ENCODE results near the gene USH1G.

DNA sequence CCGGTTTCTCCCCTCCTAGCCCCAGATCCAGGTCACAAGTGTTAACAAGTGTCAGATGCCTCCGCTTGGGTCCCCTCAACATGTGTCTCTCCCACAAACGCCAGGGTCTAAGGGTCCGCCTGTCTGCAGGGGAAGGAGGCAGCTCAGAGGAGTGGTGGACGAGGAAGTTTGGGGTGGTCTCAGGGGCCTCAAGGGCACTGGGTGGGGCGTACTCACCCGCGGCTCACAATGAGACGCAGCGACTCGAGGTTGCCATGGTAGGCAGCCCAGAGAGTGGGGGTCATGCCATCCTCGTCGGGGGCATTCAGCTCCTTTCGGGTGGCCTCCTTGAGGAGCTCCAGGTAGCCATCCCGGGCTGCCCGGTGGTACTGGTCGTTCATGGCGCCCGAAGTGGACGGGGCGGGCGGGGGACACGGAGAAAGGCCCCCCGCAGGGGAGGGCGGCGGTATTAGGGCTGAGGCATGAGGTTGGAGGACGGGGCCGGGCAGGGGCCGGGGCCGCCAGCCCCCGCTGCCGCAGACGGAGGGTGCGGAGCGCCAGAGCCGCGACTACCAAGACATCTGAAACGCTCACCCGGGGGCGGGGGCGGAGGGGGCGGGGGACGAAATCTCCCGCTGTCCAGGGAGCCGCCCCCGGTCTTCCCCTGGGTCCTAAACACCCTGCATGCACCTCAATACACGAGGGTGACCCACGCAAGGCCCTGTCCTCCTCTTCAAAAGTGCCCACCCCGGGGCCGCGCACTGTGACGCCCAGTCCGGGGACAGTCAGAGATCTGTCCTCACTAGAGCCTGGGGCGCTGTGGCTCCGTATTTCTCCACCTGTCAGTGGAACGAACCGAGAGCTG is at the start of gene USH1G:
- TF ChIP-seq, protein P1, sequence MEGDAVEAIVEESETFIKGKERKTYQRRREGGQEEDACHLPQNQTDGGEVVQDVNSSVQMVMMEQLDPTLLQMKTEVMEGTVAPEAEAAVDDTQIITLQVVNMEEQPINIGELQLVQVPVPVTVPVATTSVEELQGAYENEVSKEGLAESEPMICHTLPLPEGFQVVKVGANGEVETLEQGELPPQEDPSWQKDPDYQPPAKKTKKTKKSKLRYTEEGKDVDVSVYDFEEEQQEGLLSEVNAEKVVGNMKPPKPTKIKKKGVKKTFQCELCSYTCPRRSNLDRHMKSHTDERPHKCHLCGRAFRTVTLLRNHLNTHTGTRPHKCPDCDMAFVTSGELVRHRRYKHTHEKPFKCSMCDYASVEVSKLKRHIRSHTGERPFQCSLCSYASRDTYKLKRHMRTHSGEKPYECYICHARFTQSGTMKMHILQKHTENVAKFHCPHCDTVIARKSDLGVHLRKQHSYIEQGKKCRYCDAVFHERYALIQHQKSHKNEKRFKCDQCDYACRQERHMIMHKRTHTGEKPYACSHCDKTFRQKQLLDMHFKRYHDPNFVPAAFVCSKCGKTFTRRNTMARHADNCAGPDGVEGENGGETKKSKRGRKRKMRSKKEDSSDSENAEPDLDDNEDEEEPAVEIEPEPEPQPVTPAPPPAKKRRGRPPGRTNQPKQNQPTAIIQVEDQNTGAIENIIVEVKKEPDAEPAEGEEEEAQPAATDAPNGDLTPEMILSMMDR (IDR thresholded peaks at IDR 0.05), result no peak
- TF ChIP-seq ZFX (IDR thresholded peaks at IDR 0.05; ENCODE audit: borderline replicate concordance), result no peak
